Neural cell (in vitro differentiated cells): ENCODE results near the gene BCL2.
"Not testable (repeated sequence)": the region's sequence is repeated elsewhere in the genome, so short reads cannot be mapped to it uniquely, and the experiment has no call there.

ENCODE experiments used
- POLR2AphosphoS5 ChIP-seq: IDR thresholded peaks from 2 replicates; pipeline ENCODE4 v1.6.1; 2012
- TF ChIP-seq, protein P1 (sequence below): fragments of 450-650 bp; IDR thresholded peaks from 2 replicates; pipeline ENCODE4 v1.5.1; 2014; ENCODE audit warnings: antibody characterized with exemption, mild to moderate bottlenecking, moderate library complexity; ENCODE audit not compliant: poor library complexity, severe bottlenecking
- TF ChIP-seq, protein P2 (sequence below): IDR thresholded peaks from 2 replicates; pipeline ENCODE4 v1.6.1; 2012; ENCODE audit warnings: borderline replicate concordance

- TF ChIP-seq, protein P1, sequence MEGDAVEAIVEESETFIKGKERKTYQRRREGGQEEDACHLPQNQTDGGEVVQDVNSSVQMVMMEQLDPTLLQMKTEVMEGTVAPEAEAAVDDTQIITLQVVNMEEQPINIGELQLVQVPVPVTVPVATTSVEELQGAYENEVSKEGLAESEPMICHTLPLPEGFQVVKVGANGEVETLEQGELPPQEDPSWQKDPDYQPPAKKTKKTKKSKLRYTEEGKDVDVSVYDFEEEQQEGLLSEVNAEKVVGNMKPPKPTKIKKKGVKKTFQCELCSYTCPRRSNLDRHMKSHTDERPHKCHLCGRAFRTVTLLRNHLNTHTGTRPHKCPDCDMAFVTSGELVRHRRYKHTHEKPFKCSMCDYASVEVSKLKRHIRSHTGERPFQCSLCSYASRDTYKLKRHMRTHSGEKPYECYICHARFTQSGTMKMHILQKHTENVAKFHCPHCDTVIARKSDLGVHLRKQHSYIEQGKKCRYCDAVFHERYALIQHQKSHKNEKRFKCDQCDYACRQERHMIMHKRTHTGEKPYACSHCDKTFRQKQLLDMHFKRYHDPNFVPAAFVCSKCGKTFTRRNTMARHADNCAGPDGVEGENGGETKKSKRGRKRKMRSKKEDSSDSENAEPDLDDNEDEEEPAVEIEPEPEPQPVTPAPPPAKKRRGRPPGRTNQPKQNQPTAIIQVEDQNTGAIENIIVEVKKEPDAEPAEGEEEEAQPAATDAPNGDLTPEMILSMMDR, result not testable (repeated sequence)
- TF ChIP-seq, protein P2, sequence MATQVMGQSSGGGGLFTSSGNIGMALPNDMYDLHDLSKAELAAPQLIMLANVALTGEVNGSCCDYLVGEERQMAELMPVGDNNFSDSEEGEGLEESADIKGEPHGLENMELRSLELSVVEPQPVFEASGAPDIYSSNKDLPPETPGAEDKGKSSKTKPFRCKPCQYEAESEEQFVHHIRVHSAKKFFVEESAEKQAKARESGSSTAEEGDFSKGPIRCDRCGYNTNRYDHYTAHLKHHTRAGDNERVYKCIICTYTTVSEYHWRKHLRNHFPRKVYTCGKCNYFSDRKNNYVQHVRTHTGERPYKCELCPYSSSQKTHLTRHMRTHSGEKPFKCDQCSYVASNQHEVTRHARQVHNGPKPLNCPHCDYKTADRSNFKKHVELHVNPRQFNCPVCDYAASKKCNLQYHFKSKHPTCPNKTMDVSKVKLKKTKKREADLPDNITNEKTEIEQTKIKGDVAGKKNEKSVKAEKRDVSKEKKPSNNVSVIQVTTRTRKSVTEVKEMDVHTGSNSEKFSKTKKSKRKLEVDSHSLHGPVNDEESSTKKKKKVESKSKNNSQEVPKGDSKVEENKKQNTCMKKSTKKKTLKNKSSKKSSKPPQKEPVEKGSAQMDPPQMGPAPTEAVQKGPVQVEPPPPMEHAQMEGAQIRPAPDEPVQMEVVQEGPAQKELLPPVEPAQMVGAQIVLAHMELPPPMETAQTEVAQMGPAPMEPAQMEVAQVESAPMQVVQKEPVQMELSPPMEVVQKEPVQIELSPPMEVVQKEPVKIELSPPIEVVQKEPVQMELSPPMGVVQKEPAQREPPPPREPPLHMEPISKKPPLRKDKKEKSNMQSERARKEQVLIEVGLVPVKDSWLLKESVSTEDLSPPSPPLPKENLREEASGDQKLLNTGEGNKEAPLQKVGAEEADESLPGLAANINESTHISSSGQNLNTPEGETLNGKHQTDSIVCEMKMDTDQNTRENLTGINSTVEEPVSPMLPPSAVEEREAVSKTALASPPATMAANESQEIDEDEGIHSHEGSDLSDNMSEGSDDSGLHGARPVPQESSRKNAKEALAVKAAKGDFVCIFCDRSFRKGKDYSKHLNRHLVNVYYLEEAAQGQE, result not testable (repeated sequence)
- not testable (repeated sequence) for TF ChIP-seq POLR2AphosphoS5
Observed at GRCh38 chr18:63363420-63363819, 43.9 kb upstream of the BCL2 start.
